ENCODE measurements around the gene BIN1.

The BIN1 gene

DNA sequence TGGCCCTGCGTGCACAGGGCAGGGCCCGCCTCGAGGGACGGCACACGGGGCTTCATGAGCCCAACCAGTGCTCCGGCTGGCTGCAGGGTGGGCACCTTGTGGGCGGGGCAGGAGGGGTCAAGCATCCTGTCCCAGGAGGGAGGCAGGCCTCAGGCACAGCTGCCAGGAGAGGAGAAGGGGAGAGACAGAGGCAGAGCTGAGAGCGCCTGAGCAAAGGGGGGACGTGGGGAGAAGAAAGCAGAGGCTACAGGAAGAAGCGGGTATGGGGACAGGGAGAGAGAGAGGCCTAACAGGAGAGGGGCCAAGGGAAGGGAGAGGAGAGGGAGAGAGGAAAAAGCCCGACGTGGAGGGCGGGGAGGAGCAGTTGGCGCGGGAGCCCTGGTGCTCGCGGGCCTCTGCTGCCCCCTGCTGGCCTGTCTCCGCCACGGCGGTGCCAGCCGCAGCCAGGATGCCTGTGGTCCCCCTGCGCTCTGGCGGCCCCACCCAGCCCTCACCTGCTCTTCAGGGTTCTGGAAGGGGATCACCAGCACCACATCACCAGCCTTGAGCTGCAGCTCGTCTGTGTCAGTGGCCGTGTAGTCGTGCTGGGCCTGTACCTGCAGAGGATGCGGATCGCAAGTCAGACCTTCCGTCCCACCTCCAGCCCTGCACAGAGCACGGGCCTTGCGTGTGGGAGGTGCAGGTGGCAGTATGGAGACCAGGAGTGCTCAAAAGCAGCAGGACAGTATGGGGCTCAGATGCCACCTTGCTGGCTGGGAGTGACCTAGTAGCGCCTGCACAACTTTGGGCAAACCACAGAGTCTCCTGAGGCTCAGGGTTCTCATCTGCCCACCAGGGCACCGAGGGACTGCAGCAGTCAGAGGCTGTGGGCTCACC, 56.8 kb downstream of the BIN1 start:
- Histone ChIP-seq H3K36me3 (ENCODE audit: control insufficient read depth, insufficient read depth, low read length) (no peaks in the 10 kb centered on the region), H3K4me1 (ENCODE audit: control insufficient read depth, insufficient read depth, low read length) (no peaks in the 10 kb centered on the region), H3K9ac (ENCODE audit: low read depth, low read length) (no peak overlapping the region), H3K4me3 (ENCODE audit: low read depth, low read length) (no peak overlapping the region), H3K27ac (ENCODE audit: low read depth, low read length) (no peak overlapping the region), H3K27me3 (ENCODE audit: control insufficient read depth, insufficient read depth, low read length) (no peaks in the 10 kb centered on the region), H3K9me3 (ENCODE audit: control insufficient read depth, insufficient read depth, low read length) (no peaks in the 10 kb centered on the region)

DNA sequence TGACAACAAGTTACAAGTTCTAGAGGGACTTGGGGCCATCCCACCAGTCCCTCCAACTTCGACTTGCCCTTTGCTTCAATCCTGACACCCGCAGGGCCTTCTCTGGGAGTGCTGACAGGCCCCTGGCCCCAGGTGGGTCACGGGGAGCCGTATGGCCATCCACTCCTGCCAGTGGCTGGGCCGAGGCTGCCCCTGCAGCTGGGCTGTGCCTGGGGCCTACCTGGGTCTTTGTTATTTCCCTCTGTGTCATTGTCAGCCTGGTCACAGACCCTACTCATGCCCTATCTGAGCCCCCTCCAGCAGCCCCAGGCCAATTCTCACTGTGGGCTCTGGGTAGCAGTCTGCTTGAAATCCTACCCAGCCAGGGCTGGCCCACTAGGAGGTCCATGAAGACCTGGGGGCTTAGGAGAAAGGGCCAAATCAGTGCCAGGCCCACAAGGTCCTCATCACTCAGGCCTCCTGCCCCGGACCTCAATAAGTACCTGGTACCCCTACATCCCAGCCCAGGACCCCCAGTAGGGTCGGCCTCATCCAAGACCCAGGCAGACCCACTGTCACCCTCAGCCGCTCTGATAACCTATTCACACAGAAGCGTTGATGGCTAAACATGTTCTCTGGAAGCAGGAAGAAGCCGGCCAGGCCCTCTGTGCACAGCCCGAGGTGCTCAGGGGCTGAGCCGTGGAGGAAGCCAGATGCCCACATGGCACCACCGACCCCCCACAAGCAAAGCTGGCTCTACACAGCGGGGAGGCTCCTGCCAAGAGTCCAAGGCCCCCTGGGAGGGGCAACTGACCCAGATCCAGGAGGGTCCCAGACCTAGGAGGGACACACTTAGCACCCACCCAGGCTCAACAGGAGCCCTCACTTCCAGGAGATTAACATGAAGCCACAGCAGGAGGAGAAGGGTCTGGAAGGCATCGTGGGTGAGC, 57.7 kb downstream of the BIN1 start:
- H3K27me3 ChIP-seq (ENCODE audit: control insufficient read depth, insufficient read depth, low read length), result no peaks in the 10 kb centered on the region

GRCh38 chr2:127048618-127048935, 58.4 kb downstream of the BIN1 start:
- H3K9me3 ChIP-seq (ENCODE audit: control insufficient read depth, insufficient read depth, low read length), result no peaks in the 10 kb centered on the region

More for the DNA sequence above, 57.7 kb downstream of the BIN1 start:
- H3K9me3 ChIP-seq (ENCODE audit: control insufficient read depth, insufficient read depth, low read length), result no peaks in the 10 kb centered on the region
- no peak overlapping the region for H3K27ac ChIP-seq (ENCODE audit: low read depth, low read length)
- no peak overlapping the region for H3K9ac ChIP-seq (ENCODE audit: low read depth, low read length)
- no peaks in the 10 kb centered on the region for H3K36me3 ChIP-seq (ENCODE audit: control insufficient read depth, insufficient read depth, low read length)
- H3K4me1 ChIP-seq (ENCODE audit: control insufficient read depth, insufficient read depth, low read length), result no peaks in the 10 kb centered on the region
- no peak overlapping the region for H3K4me3 ChIP-seq (ENCODE audit: low read depth, low read length)

GRCh38 chr2:127047716-127048617, 59.0 kb downstream of the BIN1 start:
- Histone ChIP-seq H3K27me3 (ENCODE audit: control insufficient read depth, insufficient read depth, low read length) (no peaks in the 10 kb centered on the region), H3K4me3 (ENCODE audit: low read depth, low read length) (no peak overlapping the region), H3K4me1 (ENCODE audit: control insufficient read depth, insufficient read depth, low read length) (no peaks in the 10 kb centered on the region), H3K9me3 (ENCODE audit: control insufficient read depth, insufficient read depth, low read length) (no peaks in the 10 kb centered on the region), H3K36me3 (ENCODE audit: control insufficient read depth, insufficient read depth, low read length) (no peaks in the 10 kb centered on the region), H3K27ac (ENCODE audit: low read depth, low read length) (no peak overlapping the region), H3K9ac (ENCODE audit: low read depth, low read length) (no peak overlapping the region)

More at GRCh38 chr2:127048618-127048935, 58.4 kb downstream of the BIN1 start:
- H3K4me3 ChIP-seq (ENCODE audit: low read depth, low read length), result no peak overlapping the region
- no peaks in the 10 kb centered on the region for H3K4me1 ChIP-seq (ENCODE audit: control insufficient read depth, insufficient read depth, low read length)
- no peaks in the 10 kb centered on the region for H3K27me3 ChIP-seq (ENCODE audit: control insufficient read depth, insufficient read depth, low read length)
- H3K9ac ChIP-seq (ENCODE audit: low read depth, low read length), result no peak overlapping the region
- H3K36me3 ChIP-seq (ENCODE audit: control insufficient read depth, insufficient read depth, low read length), result no peaks in the 10 kb centered on the region
- no peak overlapping the region for H3K27ac ChIP-seq (ENCODE audit: low read depth, low read length)

- H3K9ac ChIP-seq (ENCODE audit: low read depth, low read length), result no peak overlapping the region
- H3K4me1 ChIP-seq (ENCODE audit: control insufficient read depth, insufficient read depth, low read length), result no peaks in the 10 kb centered on the region
- no peak overlapping the region for H3K4me3 ChIP-seq (ENCODE audit: low read depth, low read length)
- H3K36me3 ChIP-seq (ENCODE audit: control insufficient read depth, insufficient read depth, low read length), result no peaks in the 10 kb centered on the region
- H3K9me3 ChIP-seq (ENCODE audit: control insufficient read depth, insufficient read depth, low read length), result no peaks in the 10 kb centered on the region
- no peak overlapping the region for H3K27ac ChIP-seq (ENCODE audit: low read depth, low read length)
- no peaks in the 10 kb centered on the region for H3K27me3 ChIP-seq (ENCODE audit: control insufficient read depth, insufficient read depth, low read length)
Observed at GRCh38 chr2:127047054-127047453, 59.9 kb downstream of the BIN1 start.

GRCh38 chr2:127046579-127046978, 60.4 kb downstream of the BIN1 start:
- no peak overlapping the region for H3K27ac ChIP-seq (ENCODE audit: low read depth, low read length)
- no peaks in the 10 kb centered on the region for H3K9me3 ChIP-seq (ENCODE audit: control insufficient read depth, insufficient read depth, low read length)
- no peak overlapping the region for H3K9ac ChIP-seq (ENCODE audit: low read depth, low read length)
- H3K4me1 ChIP-seq (ENCODE audit: control insufficient read depth, insufficient read depth, low read length), result no peaks in the 10 kb centered on the region
- H3K4me3 ChIP-seq (ENCODE audit: low read depth, low read length), result no peak overlapping the region
- H3K36me3 ChIP-seq (ENCODE audit: control insufficient read depth, insufficient read depth, low read length), result no peaks in the 10 kb centered on the region
- no peaks in the 10 kb centered on the region for H3K27me3 ChIP-seq (ENCODE audit: control insufficient read depth, insufficient read depth, low read length)

- Histone ChIP-seq H3K27me3 (ENCODE audit: control insufficient read depth, insufficient read depth, low read length) (no peaks in the 10 kb centered on the region), H3K27ac (ENCODE audit: low read depth, low read length) (no peak overlapping the region)
Observed at GRCh38 chr2:127045792-127046501, 61.0 kb downstream of the BIN1 start.

DNA sequence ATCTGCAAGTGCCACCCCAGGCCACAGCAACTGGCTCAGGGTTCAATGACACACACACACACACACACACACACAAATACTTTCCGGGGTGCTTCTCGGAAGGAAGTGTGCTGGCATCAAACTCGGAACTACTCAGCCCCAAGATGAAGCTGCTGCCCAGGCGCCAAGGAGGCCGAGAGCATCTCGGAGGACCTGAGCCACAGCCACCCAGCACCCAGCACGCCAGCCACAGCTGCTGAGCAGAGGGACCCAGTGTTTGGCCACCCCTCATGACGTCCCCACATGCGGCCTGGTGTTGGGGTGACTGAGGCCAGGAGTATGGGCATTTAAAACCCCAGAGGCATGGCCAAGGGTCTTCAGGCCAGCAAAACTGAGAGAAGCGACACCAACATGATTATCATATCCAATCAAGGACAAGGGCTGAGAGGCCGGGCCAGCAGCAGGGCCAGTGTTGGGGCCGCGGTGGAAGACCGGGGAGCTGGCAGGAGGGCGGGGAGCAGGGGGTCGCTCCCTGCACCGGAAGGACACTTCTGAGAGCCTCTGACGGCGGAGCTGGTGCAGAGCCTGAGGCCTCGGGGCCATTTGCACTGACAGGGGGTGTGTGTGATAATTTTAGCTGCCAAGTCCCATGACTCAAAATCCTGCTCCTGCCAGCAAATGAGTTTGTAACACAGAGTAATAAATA, 61.8 kb downstream of the BIN1 start:
- no peak overlapping the region for H3K9ac ChIP-seq (ENCODE audit: low read depth, low read length)
- no peaks in the 10 kb centered on the region for H3K36me3 ChIP-seq (ENCODE audit: control insufficient read depth, insufficient read depth, low read length)
- no peaks in the 10 kb centered on the region for H3K4me1 ChIP-seq (ENCODE audit: control insufficient read depth, insufficient read depth, low read length)
- no peak overlapping the region for H3K4me3 ChIP-seq (ENCODE audit: low read depth, low read length)
- H3K9me3 ChIP-seq (ENCODE audit: control insufficient read depth, insufficient read depth, low read length), result no peaks in the 10 kb centered on the region
- H3K27ac ChIP-seq (ENCODE audit: low read depth, low read length), result no peak overlapping the region
- H3K27me3 ChIP-seq (ENCODE audit: control insufficient read depth, insufficient read depth, low read length), result no peaks in the 10 kb centered on the region

More at GRCh38 chr2:127045792-127046501, 61.0 kb downstream of the BIN1 start:
- Histone ChIP-seq H3K9ac (ENCODE audit: low read depth, low read length) (no peak overlapping the region), H3K36me3 (ENCODE audit: control insufficient read depth, insufficient read depth, low read length) (no peaks in the 10 kb centered on the region), H3K9me3 (ENCODE audit: control insufficient read depth, insufficient read depth, low read length) (no peaks in the 10 kb centered on the region), H3K4me3 (ENCODE audit: low read depth, low read length) (no peak overlapping the region), H3K4me1 (ENCODE audit: control insufficient read depth, insufficient read depth, low read length) (no peaks in the 10 kb centered on the region)

GRCh38 chr2:127044165-127044718, 62.7 kb downstream of the BIN1 start:
- H3K9me3 ChIP-seq (ENCODE audit: control insufficient read depth, insufficient read depth, low read length), result no peaks in the 10 kb centered on the region
- no peaks in the 10 kb centered on the region for H3K36me3 ChIP-seq (ENCODE audit: control insufficient read depth, insufficient read depth, low read length)
- H3K4me1 ChIP-seq (ENCODE audit: control insufficient read depth, insufficient read depth, low read length), result no peaks in the 10 kb centered on the region
- no peak overlapping the region for H3K27ac ChIP-seq (ENCODE audit: low read depth, low read length)
- no peak overlapping the region for H3K9ac ChIP-seq (ENCODE audit: low read depth, low read length)
- no peak overlapping the region for H3K4me3 ChIP-seq (ENCODE audit: low read depth, low read length)
- H3K27me3 ChIP-seq (ENCODE audit: control insufficient read depth, insufficient read depth, low read length), result no peaks in the 10 kb centered on the region

Data from HUES48 (cell line).